Measurements from ENCODE around the gene CTDSPL2.

CTDSPL2 gene

DNA sequence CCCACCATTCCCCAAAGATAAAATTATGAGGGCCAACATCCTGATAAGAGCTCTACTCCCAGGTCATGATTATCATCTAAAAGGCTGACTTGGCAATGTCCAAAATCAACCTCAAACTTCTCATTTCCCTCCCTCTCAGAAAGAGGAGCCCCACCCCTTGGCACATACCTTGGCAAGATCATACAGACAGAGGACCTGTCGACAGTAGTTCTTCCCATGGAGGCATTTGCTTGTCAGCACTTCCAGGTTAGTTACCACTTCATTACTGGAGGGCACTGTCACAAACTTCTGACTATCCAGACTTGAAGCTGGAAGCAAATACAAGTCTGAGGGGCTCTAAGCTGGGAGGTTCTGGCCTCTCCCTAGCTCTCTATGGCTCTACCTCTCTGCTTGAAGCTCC lies 147.3 kb downstream of the CTDSPL2 start:
- peaks cover 10% of the 10 kb centered on the region for H3K4me1 Mint-ChIP-seq
- DNase-seq (no peak), ATAC-seq (no peak)
- no peaks in the 10 kb centered on the region for H3K9me3 Mint-ChIP-seq
- H3K4me3 Mint-ChIP-seq: no peak overlapping the region
- no peaks in the 10 kb centered on the region for H3K27me3 Mint-ChIP-seq
- H3K27ac Mint-ChIP-seq: no peak overlapping the region
- H3K36me3 Mint-ChIP-seq (ENCODE audit: low read depth): peaks cover 11% of the 10 kb centered on the region
